Kidney (tissue), 14 donors: Measurements from ENCODE around the gene BRINP3. TPM values are rescaled to one million over a fixed set of nuclear protein-coding genes. Genes with fewer than 3 reads are reported as not detected.

Source experiments
- DNase-seq, 5 donors: peaks; one replicate each; pipeline ENCODE4 v3.0.0-alpha.2; 2013 to 2020
- FAIRE-seq: peaks from 2 replicates; lab custom pipeline; 2012; peaks lifted over from hg19 to GRCh38; lab: Jason Lieb, UNC
- H3K27ac ChIP-seq, 2 donors: one replicate each; pipeline ENCODE4 v1.7.0; 2013; ENCODE audit warnings: low read depth in 2 of 2, low read length in 2 of 2, inconsistent platforms in 1 of 2
- H3K27me3 ChIP-seq: one replicate; pipeline ENCODE4 v1.7.1; 2013; ENCODE audit warnings: low read length, inconsistent platforms; ENCODE audit not compliant: control insufficient read depth, insufficient read depth
- H3K36me3 ChIP-seq, 3 donors: one replicate each; pipeline versions ENCODE4 v1.7.0 to v1.7.1; 2013; ENCODE audit warnings: low read length in 3 of 3, control low read depth in 1 of 3, inconsistent platforms in 1 of 3; ENCODE audit not compliant: insufficient read depth in 3 of 3, control insufficient read depth in 2 of 3
- H3K4me1 ChIP-seq, 3 donors: one replicate each; pipeline versions ENCODE4 v1.7.0 to v1.7.1; 2013; ENCODE audit warnings: low read length in 3 of 3, inconsistent platforms in 1 of 3, low read depth in 1 of 3; ENCODE audit not compliant: control insufficient read depth in 2 of 3, insufficient read depth in 2 of 3
- H3K4me3 ChIP-seq, 3 donors: one replicate each; pipeline versions ENCODE4 v1.7.0 to v1.8.1; 2013; ENCODE audit warnings: low read length in 3 of 3, control low read depth in 1 of 3, inconsistent platforms in 1 of 3
- H3K9ac ChIP-seq, 3 donors: one replicate each; pipeline versions ENCODE4 v1.7.0 to v1.7.1; 2013; ENCODE audit warnings: low read length in 3 of 3, control low read depth in 1 of 3, inconsistent platforms in 1 of 3
- H3K9me3 ChIP-seq, 3 donors: one replicate each; pipeline versions ENCODE4 v1.7.0 to v1.7.1; 2013; ENCODE audit warnings: low read length in 3 of 3, control low read depth in 1 of 3, inconsistent platforms in 1 of 3; ENCODE audit not compliant: control insufficient read depth in 2 of 3, insufficient read depth in 1 of 3
- intact Hi-C: fragments of 100-400 bp; cut with DNase I; formaldehyde crosslinking; loops from one replicate; pipeline ENCODE4 v1.11.1; 2022
- polyA plus RNA-seq: library from polyadenylated mRNA; stranded (reverse); fragments of 350-450 nt; fragmentation: Illumina TruSeq; extraction: RNeasy Lipid Tissue Mini Kit (QIAGEN cat#74804); gene quantifications from one replicate; pipeline ENCODE4 v1.2.3, GENCODE V29; 2014; ENCODE audit warnings: low read depth, low replicate concordance; ENCODE audit not compliant: insufficient read depth
- total RNA-seq: library from RNA; stranded (reverse); fragmentation: NEBNext Ultra II Directional; extraction: Animal tissue kit (Norgen Biotek cat#: 25700); gene quantifications from one replicate; pipeline ENCODE4 v1.2.1, GENCODE V29; 2021
- TF ChIP-seq, protein P1 (sequence below): IDR thresholded peaks from 3 replicates; pipeline ENCODE4 v1.5.1; 2012; ENCODE audit warnings: mild to moderate bottlenecking, moderate library complexity, borderline replicate concordance; ENCODE audit not compliant: insufficient read depth; ENCODE audit errors: extremely low read depth
- donor health status: control.
- donor health status: control.
- donor health status: control.
- donor health status: control.
- donor health status: control.
- donor health status: DM: yes; HTN: yes; CAD: no.
- donor health status: Normal renal cell carcinoma (clear cell type).

Gene BRINP3
- total and polyA plus RNA-seq, 2 donors from 2014 or later, result 1.4 to 1.8 TPM

DNA sequence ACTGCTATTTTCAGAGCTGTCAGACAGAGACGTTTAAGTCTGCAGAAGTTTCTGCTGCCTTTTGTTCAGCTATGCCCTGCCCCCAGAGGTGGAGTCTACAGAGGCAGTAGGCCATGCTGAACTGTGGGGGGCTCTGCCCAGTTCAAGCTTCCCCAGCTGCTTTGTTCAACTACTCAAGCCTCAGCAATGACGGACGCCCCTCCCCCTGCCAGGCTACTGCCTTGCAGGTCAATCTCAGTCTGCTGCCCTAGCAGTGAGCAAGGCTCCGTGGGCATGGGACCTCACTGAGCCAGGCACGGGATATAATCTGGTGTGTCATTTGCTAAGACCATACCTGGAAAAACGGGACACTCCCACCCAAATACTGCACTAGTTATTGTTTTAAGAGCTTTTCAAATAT lies 219.7 kb downstream of the BRINP3 start:
- TF ChIP-seq, protein P1, sequence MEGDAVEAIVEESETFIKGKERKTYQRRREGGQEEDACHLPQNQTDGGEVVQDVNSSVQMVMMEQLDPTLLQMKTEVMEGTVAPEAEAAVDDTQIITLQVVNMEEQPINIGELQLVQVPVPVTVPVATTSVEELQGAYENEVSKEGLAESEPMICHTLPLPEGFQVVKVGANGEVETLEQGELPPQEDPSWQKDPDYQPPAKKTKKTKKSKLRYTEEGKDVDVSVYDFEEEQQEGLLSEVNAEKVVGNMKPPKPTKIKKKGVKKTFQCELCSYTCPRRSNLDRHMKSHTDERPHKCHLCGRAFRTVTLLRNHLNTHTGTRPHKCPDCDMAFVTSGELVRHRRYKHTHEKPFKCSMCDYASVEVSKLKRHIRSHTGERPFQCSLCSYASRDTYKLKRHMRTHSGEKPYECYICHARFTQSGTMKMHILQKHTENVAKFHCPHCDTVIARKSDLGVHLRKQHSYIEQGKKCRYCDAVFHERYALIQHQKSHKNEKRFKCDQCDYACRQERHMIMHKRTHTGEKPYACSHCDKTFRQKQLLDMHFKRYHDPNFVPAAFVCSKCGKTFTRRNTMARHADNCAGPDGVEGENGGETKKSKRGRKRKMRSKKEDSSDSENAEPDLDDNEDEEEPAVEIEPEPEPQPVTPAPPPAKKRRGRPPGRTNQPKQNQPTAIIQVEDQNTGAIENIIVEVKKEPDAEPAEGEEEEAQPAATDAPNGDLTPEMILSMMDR, result no peak
- H3K9ac ChIP-seq, result no peak overlapping the region
- no peaks in the 10 kb centered on the region for H3K9me3 ChIP-seq
- no peak overlapping the region for H3K27ac ChIP-seq
- H3K4me1 ChIP-seq, result no peaks in the 10 kb centered on the region
- FAIRE-seq (no peak), DNase-seq (peak in 1 of 5 donors; percentile 47)
- H3K27me3 ChIP-seq, result no peaks in the 10 kb centered on the region
- H3K36me3 ChIP-seq, result no peaks in the 10 kb centered on the region
- H3K4me3 ChIP-seq, result no peak overlapping the region
- intact Hi-C loops, result no loop called here

DNA sequence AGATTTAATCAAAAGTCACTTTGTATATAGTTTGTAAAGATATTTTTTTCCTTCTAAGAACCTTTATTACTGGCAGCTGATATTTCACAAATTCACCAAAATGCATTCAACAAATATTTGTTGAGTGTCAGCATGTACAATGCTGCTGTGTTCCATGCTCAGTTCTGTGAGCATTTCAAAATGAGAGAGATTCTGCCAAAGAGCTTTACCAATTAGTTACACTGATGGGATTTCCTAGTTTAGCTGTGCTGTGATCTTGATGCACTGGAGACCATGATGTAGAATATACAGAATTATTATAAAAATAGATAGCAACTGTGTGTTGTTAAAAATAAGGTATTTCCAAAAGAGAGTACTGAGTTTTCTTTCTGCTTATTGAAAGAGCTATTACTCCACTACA lies 225.6 kb downstream of the BRINP3 start:
- H3K4me1 ChIP-seq, result no peaks in the 10 kb centered on the region
- TF ChIP-seq, protein P1, result no peak
- H3K9ac ChIP-seq, result no peak overlapping the region
- no peak for DNase-seq
- FAIRE-seq, result no peak
- intact Hi-C loops, result no loop called here
- H3K27ac ChIP-seq, result no peak overlapping the region
- no peak overlapping the region for H3K4me3 ChIP-seq
- no peaks in the 10 kb centered on the region for H3K36me3 ChIP-seq
- no peaks in the 10 kb centered on the region for H3K27me3 ChIP-seq
- H3K9me3 ChIP-seq, result no peaks in the 10 kb centered on the region

DNA sequence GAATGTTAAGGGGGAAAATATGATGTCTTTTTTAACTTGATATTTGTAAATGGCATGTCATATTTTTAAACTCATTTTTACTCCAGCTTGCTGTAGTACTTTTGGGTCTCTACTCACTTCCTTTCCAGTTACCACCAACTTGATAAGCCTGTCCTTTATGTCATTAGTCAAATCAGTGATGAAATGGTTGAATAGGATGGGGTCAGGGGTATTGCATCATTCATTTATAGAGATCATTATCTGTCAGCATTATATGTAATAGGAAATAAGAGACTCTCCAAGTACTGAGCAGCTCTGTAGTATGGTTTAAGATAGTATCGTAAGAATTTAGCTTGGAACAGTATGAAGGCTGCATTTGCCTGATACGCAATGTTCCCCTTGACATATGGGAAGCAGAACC lies 227.3 kb downstream of the BRINP3 start:
- FAIRE-seq (no peak), DNase-seq (no peak)
- H3K27ac ChIP-seq, result no peak overlapping the region
- no peak overlapping the region for H3K4me3 ChIP-seq
- H3K36me3 ChIP-seq, result no peaks in the 10 kb centered on the region
- intact Hi-C loops, result no loop called here
- TF ChIP-seq, protein P1, result no peak
- H3K27me3 ChIP-seq, result no peaks in the 10 kb centered on the region
- no peaks in the 10 kb centered on the region for H3K9me3 ChIP-seq
- no peak overlapping the region for H3K9ac ChIP-seq
- no peaks in the 10 kb centered on the region for H3K4me1 ChIP-seq

DNA sequence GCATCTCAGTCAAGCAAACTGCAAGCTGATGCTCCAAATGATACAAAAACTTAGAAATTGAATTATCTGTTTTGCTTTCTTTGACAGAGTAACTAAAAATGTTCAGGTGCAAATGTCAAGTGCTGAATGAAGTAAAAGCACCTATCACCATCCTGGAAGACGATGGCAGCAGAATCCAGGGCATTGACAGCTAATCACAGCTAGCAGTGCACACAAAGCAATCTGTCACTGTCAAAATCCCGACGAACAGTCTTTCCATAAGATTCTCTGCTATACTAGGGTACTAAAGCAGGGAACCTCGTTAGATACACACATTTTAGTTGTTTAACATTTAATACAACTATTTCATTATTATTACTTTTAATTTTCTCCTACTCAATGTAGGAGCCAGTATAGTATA lies 233.3 kb downstream of the BRINP3 start:
- no peak overlapping the region for H3K4me3 ChIP-seq
- no peaks in the 10 kb centered on the region for H3K9me3 ChIP-seq
- H3K4me1 ChIP-seq, result no peaks in the 10 kb centered on the region
- FAIRE-seq, result no peak
- no peaks in the 10 kb centered on the region for H3K36me3 ChIP-seq
- H3K9ac ChIP-seq, result no peak overlapping the region
- intact Hi-C loops, result no loop called here
- DNase-seq, result no peak
- no peak overlapping the region for H3K27ac ChIP-seq
- TF ChIP-seq, protein P1, result no peak
- no peaks in the 10 kb centered on the region for H3K27me3 ChIP-seq
